Mucosa of descending colon (tissue), 3 donors: ENCODE data around the gene GSTM5. TPM values are rescaled to one million over a fixed set of nuclear protein-coding genes. Genes with fewer than 3 reads are reported as not detected.
"Not testable (repeated sequence)": the region's sequence is repeated elsewhere in the genome, so short reads cannot be mapped to it uniquely, and the experiment has no call there.

Experiments
- ATAC-seq: fragments of 200-7000 bp; cut with Tn5 transposase; one replicate; pipeline ENCODE4 v1.9.1; 2020; ENCODE audit warnings: mild to moderate bottlenecking, moderate library complexity
- DNase-seq, 3 donors: peaks; one replicate each; pipeline ENCODE4 v3.0.0-alpha.2; 2020
- H3K36me3 ChIP-seq: fragments of 200-600 bp; one replicate; pipeline ENCODE4 v1.8.0; 2021; ENCODE audit warnings: low read depth, mild to moderate bottlenecking
- H3K4me1 ChIP-seq: fragments of 200-600 bp; one replicate; pipeline ENCODE4 v1.8.0; 2021; ENCODE audit warnings: low read depth, mild to moderate bottlenecking
- H3K4me3 ChIP-seq: fragments of 200-600 bp; one replicate; pipeline ENCODE4 v1.8.0; 2021; ENCODE audit warnings: mild to moderate bottlenecking
- H3K9me3 ChIP-seq: fragments of 200-600 bp; one replicate; pipeline ENCODE4 v1.8.0; 2021; ENCODE audit warnings: mild to moderate bottlenecking
- intact Hi-C, 2 donors: fragments of 100-400 bp; cut with DNase I in 1 of 2; cut with micrococcal nuclease in 1 of 2; formaldehyde crosslinking; loops; one replicate each; pipeline versions ENCODE4 v1.11.0 to v1.11.1; 2022; cut with DNase I, micrococcal nuclease
- total RNA-seq, 3 donors: library from RNA; stranded (reverse); fragmentation: NEBNext Ultra II Directional in 2 of 3; extraction: Animal tissue kit (Norgen Biotek cat#: 25700) in 2 of 3; gene quantifications; one replicate each; pipeline versions ENCODE4 v1.2.1 to v1.2.4, GENCODE V29; 2021 to 2023
- TF ChIP-seq, protein P1 (sequence below): fragments of 200-600 bp; IDR thresholded peaks from one replicate; pipeline ENCODE4 v1.8.0; 2022; ENCODE audit warnings: antibody characterized with exemption, mild to moderate bottlenecking
- donor health status: DM: no; HTN: no; CAD: no; lungs with moderate emphysema.
- donor health status: DM: no; HTN: no; CAD: no.
- donor health status: DM: no; HTN: yes; CAD: no.

The GSTM5 gene
- total RNA-seq, 3 donors from 2014 or later: 2.5 to 6.1 (median 4.8) TPM

GRCh38 chr1:109732390-109732881 lies 20.4 kb downstream of the GSTM5 start:
- TF ChIP-seq, protein P1, sequence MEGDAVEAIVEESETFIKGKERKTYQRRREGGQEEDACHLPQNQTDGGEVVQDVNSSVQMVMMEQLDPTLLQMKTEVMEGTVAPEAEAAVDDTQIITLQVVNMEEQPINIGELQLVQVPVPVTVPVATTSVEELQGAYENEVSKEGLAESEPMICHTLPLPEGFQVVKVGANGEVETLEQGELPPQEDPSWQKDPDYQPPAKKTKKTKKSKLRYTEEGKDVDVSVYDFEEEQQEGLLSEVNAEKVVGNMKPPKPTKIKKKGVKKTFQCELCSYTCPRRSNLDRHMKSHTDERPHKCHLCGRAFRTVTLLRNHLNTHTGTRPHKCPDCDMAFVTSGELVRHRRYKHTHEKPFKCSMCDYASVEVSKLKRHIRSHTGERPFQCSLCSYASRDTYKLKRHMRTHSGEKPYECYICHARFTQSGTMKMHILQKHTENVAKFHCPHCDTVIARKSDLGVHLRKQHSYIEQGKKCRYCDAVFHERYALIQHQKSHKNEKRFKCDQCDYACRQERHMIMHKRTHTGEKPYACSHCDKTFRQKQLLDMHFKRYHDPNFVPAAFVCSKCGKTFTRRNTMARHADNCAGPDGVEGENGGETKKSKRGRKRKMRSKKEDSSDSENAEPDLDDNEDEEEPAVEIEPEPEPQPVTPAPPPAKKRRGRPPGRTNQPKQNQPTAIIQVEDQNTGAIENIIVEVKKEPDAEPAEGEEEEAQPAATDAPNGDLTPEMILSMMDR: no peak
- ATAC-seq: peak; percentile 71
- no peak overlapping the region for H3K4me3 ChIP-seq
- intact Hi-C loops: no loop called here
- H3K36me3 ChIP-seq: no peaks in the 10 kb centered on the region
- H3K9me3 ChIP-seq: no peaks in the 10 kb centered on the region
- H3K4me1 ChIP-seq: peaks cover 5% of the 10 kb centered on the region
- DNase-seq: no peak

GRCh38 chr1:109733236-109733870 lies 21.3 kb downstream of the GSTM5 start:
- TF ChIP-seq, protein P1: no peak
- ATAC-seq (no peak), DNase-seq (no peak)
- Histone ChIP-seq H3K9me3 (no peaks in the 10 kb centered on the region), H3K4me3 (no peak overlapping the region), H3K36me3 (no peaks in the 10 kb centered on the region), H3K4me1 (peaks cover 5% of the 10 kb centered on the region)
- intact Hi-C loops: no loop called here

- Histone ChIP-seq H3K9me3 (no peaks in the 10 kb centered on the region), H3K36me3 (no peaks in the 10 kb centered on the region), H3K4me3 (peak overlapping the region; percentile 36), H3K4me1 (peaks cover 11% of the 10 kb centered on the region)
- intact Hi-C loops: no loop called here
- ATAC-seq (peak; percentile 97), DNase-seq (peak; percentile 73 to 90 (median 90))
- TF ChIP-seq, protein P1: no peak
Observed at GRCh38 chr1:109739738-109740614, 27.9 kb downstream of the GSTM5 start.

DNA sequence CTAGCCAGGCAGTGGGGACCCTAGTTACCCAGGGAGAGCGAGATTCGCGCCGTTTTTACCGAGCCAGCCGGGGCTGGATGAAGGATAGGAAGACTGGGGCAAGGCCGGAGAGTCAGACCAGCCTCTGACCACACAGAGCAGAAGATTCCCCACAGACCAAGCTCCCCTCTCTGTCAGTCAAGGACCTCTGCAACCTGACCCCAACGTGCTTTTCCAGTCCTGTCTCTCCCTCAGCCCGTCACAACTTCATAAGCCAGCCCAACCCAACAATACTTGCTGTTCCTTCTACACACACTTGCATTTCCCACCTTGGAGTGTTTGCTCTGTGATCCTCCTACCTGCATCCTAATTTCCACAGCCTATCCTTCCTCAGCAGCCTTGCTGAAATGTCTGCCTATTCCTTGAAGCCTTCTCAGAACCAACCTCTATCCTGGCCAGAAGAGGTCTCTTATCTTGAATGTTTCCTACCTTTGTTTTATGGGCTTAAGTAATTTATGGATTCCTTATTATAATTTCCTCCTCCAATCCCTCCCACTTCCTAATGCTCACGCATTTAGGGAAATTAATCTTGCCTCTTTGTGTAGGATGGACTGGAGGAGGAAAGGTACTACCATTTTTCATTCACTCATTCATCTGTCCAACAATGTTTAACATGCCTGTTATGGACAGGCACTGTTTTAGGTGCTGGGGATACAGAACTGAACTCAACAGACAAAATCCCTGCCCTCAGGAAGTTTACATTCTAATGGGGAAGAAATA lies 28.7 kb downstream of the GSTM5 start, which contains the start of gene GSTM3:
Gene GSTM3, minus strand, starts transcription at position 424 of the 759 bp plus-strand sequence. CDS start 751 bp downstream, outside the sequence.
- TF ChIP-seq, protein P1: no peak
- H3K4me1 ChIP-seq: peaks cover 11% of the 10 kb centered on the region
- DNase-seq (no peak), ATAC-seq (peak; percentile 32)
- H3K36me3 ChIP-seq: no peaks in the 10 kb centered on the region
- intact Hi-C loops: no loop called here
- no peaks in the 10 kb centered on the region for H3K9me3 ChIP-seq
- peak within 1 kb of the TSS; percentile 36 for H3K4me3 ChIP-seq

DNA sequence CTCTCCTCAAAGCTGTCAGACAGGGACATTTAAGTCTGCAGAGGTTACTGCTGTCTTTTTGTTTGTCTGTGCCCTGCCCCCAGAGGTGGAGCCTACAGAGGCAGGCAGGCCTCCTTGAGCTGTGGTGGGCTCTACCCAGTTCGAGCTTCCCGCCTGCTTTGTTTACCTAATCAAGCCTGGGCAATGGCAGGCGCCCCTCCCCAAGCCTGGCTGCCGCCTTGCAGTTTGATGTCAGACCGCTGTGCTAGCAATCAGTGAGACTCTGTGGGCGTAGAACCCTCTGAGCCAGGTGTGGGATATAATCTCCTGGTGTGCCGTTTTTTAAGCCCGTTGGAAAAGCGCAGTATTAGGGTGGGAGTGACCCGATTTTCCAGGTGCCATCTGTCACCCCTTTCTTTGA lies 36.3 kb downstream of the GSTM5 start:
- DNase-seq, H3K4me1 ChIP-seq, H3K4me3 ChIP-seq, ATAC-seq, intact Hi-C loops, H3K9me3 ChIP-seq, H3K36me3 ChIP-seq: not testable (repeated sequence)
